Effector CD4-positive, alpha-beta T cell (primary cell): Measurements from ENCODE around the gene DTNB.
"Not testable (repeated sequence)": the region's sequence is repeated elsewhere in the genome, so short reads cannot be mapped to it uniquely, and the experiment has no call there.

ENCODE experiments used
- DNase-seq: peaks from one replicate; pipeline ENCODE4 v3.0.0-alpha.2; 2020

Gene DTNB

GRCh38 chr2:25411753-25412152 is 261.6 kb downstream of the DTNB start:
- no peak for DNase-seq

- DNase-seq, result no peak
Measured at GRCh38 chr2:25411281-25411680, 262.1 kb downstream of the DTNB start.

GRCh38 chr2:25410370-25410769 is 263.0 kb downstream of the DTNB start:
- no peak for DNase-seq

DNA sequence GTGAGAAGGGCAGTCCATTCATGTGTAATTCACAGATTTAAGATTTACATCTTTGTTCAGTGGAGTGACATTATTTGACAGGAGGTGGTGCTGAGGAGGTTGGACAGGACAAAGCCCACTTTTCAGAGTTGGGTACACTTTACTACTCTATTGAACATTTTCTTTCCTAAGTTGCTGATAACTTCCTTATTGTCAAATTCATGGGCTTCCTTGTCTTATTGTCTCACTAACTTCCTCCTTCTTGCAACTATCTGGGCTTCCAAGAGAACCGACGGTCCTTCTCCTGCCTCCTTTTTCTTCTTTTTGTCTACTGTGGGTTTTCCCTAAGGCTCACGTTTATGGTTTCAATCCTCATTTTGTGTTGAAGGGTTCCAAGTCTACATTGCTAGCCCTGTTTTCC is 263.9 kb downstream of the DTNB start:
- no peak for DNase-seq

DNA sequence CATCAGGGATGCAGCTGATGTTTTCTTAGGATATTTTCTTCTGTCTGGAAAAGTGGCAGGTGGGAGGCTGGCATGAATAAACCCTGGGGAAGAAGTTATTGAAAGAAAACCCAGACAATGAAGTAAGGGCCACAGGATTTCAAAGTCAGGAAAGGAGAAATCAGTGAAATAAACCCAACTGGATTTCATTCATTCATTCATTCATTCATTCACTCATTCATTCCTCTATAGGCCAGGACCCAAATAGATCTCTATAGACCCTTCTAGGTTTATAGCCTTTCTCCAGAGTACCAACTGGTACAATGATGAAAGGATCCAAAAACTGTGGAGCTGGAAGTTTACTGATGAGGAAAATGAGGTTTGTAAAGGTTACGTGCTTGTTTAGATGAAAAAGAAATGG is 264.3 kb downstream of the DTNB start:
- no peak for DNase-seq

- DNase-seq, result no peak
Measured at GRCh38 chr2:25405611-25406295, 267.6 kb downstream of the DTNB start.

GRCh38 chr2:25403120-25403760 is 270.1 kb downstream of the DTNB start:
- DNase-seq, result not testable (repeated sequence)

- DNase-seq, result no peak
Measured at GRCh38 chr2:25402477-25402876, 270.9 kb downstream of the DTNB start.

DNA sequence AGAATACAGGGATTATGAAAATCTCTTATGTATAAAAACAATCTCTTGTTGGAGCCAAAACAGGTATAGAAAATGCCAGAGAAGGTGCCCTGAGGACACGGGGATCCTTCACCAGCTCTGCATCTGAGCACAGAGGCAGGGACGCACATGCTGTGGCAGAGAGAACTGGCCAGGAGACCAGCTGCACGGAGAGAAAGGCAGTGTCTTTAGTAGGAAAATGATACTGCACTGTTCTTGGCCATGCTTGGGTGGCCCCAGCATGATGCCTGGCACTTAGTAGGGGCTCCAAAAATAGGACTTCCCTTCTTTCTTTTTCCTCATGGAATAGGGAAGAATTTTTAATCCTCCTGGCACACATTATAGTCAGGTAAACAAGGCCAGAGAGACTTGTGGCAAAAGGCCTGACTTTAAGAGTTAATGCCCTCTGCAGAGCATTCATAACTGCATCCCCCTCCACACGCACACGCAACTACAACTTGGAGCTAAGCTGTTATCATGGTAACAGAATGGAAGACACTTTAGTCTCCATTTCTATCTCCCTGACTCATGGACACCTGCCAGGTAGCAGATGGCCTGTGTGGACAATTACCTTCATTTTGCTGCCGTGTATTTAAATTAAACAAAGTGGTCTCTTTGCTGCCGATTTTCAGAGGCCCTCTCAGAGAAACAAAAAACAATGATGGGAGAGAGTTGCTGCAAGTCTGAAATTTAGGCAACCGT is 271.9 kb downstream of the DTNB start:
- no peak for DNase-seq

DNA sequence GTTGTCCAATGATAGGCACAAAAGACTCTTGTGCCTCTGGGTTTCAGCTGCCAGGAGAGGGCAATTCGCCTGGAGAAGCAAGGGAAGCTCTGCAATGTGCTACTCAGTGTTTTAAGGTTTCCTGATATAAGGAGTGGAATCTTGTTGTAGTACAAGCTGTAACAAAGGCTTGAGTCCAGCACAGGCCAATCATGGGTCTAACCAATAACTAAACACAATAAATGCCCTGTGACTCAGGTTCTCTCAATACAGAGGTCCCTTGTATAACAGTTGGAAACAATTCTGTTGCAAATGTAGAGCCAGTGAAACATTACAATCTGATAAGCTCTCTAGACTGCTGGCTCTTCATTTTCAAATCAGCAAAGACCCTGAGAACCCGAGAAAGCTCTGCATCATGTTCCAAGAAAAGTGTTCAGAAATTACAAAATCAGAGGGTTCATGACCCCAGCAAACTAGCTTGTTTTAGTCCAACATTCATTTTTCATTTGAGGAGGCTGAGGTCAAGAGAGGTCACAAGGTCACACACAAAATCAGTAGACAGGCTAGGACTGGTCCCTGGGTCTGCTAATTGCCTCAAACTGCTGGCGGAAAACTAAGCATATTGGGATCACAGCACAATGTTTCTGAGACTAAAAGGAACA is 272.7 kb downstream of the DTNB start:
- DNase-seq, result no peak

DNA sequence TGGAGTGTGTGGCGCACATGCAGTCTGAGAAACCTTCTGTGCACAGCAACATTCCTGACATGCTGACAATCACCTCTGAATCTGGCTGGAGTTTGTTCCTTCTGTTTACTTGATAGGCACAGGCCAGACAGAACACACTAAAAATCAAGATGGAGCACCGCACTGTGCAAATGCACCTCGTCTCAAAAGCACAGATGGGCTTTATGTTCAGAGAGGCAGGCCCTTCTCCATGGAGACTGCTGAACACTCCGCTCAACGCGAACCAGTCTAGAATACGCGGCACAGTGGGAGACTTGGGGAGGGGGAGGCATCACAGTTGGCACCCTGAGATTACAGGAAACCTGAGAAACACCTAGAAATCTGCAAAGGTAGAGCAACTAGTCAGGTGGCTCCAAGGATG is 273.2 kb downstream of the DTNB start:
- no peak for DNase-seq

GRCh38 chr2:25398534-25398933 is 274.8 kb downstream of the DTNB start:
- DNase-seq, result no peak

DNA sequence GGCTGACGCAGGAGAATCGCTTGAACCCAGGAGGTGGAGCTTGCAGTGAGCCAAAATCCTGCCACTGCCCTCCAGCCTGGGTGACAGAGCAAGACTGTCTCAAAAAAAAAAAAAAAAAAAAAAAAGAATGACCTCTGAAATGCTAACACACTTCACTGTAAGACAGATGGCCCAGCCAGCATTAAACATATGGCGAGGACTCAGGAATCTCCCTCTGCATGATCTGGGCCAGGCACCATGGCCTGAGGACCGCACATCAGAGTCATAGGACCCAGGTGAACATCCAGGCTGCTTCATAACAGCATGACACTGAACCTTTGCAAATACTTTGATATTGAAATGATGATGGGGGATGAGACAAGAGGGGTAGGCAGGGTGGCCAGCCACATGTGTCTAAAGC is 275.6 kb downstream of the DTNB start:
- DNase-seq, result no peak

- DNase-seq, result no peak
Measured at GRCh38 chr2:25389161-25389560, 284.2 kb downstream of the DTNB start.

DNA sequence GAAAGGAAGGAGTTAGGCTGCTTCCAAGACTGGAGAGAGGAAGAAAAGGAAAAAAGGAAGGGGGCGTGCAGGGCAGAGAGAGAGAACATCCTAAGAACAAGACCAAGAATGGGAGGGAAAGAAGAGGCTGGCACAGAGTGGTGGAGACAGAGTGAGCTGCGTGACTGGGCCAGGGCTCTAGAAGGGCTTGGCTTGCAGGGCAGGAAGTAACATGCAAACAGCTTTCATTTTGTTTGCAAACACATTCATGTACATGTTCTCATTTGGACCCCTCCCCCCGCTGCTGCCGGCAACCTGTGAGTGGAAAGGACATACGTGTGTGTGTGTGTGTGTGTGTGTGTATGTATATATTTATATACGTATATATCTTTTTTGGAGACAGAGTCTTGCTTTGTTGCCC is 284.9 kb downstream of the DTNB start:
- no peak for DNase-seq

GRCh38 chr2:25387876-25388449 is 285.4 kb downstream of the DTNB start:
- no peak for DNase-seq

GRCh38 chr2:25386971-25387875 is 286.2 kb downstream of the DTNB start:
- no peak for DNase-seq

DNA sequence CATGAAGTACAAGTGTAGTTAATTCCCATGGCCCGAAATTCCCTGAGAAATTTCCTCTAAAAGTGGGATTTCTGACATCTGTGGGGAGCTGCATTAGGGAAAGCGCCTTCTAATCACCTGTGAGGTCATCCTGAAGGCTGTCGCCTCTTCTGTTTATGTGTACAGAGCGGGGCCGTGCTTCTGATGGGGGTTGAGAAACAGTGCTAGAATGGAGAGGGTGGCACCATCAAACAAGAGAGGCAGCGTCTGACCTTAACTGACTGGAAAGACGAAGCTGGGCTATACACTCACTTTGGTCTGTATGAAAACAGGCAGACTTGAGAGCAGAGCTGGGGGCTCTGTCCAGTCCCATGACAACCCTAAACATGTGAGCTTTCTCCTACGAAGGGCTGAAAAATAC is 287.5 kb downstream of the DTNB start:
- DNase-seq, result no peak

GRCh38 chr2:25383806-25384205 is 289.6 kb downstream of the DTNB start:
- no peak for DNase-seq

DNA sequence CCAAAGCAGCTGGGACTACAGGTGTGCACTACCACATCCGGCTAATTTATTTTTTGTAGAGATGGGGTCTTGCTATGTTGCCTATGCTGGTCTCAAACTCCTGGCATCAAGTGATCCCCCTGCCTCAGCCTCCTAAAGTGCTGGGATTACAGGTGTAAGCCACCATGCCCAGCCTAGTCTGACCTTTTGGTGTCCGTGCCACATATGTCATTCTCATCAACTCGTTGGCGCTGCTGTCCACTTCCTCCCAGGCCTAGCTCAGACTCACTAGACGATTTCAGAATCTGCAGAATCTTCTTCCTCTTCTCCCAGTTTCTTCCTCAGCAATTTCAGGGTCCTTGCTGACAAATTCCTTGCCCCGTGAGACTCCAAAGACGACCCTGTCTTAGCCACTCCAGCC is 291.9 kb downstream of the DTNB start:
- no peak for DNase-seq

DNA sequence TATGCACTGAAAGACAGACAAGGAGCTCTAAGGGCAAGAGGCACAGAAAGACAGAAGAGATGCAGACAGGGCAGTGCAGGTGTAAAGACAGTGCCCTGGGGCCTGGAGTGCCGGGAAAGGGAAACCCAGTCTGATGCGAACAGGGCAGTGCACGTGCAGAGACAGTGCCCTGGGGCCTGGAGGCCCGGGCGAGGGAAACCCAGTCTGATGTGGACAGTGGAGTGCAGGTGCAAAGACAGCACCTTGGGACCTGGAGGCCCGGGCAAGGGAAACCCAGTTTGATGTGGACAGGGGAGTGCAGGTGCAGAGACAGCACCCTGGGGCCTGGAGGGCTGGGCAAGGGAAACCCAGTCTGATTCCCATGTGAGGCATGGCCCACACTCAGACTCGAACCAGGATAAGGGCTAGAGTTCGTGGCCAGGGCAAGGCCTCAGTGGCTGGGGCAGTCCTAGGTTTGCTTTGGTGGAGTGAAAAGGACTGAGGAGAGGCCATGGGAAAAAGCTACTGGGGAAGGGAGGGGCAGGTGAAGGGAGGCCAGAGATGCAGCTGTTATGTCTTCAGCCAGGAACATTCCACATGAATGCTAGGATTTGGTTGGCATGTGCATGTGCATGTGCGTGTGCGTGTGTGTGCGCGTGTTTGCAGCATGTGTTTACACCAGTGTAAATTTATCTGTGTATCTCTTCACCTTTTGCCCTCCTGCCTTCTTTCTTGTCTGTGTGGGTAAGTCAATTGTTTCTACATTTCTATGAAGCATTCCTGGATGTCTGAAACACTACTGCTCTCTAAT is 292.6 kb downstream of the DTNB start:
- no peak for DNase-seq
